Calu3 (cell line): ENCODE measurements around the gene RPP21. TPM values are rescaled to one million over a fixed set of nuclear protein-coding genes. Genes with fewer than 3 reads are reported as not detected.

Source experiments
- BruUV-seq: library from RNA; stranded (reverse); fragments of 400-500 nt; replicated peaks from 2 replicates; lab custom pipeline; 2021; lab: Mats Ljungman, UMichigan
- CTCF ChIA-PET: fragments of 300-600 bp; sonication (Branson Sonifier 250); formaldehyde crosslinking; loops from one replicate; lab custom pipeline; 2022; ENCODE audit warnings: antibody characterized with exemption; lab: Charles Lee
- DNase-seq: peaks from one replicate; pipeline ENCODE4 v3.0.0; 2022
- H3K27ac Mint-ChIP-seq: one replicate; pipeline ENCODE4 v1.8.0; 2022; ENCODE audit warnings: mixed read lengths; ENCODE audit not compliant: unreplicated experiment
- H3K27me3 Mint-ChIP-seq: one replicate; pipeline ENCODE4 v1.8.0; 2022; ENCODE audit warnings: mixed read lengths; ENCODE audit not compliant: unreplicated experiment
- H3K36me3 Mint-ChIP-seq: one replicate; pipeline ENCODE4 v1.8.0; 2022; ENCODE audit warnings: mild to moderate bottlenecking, moderate library complexity, mixed read lengths; ENCODE audit not compliant: insufficient read depth, unreplicated experiment
- H3K4me1 Mint-ChIP-seq: one replicate; pipeline ENCODE4 v1.8.0; 2022; ENCODE audit warnings: mild to moderate bottlenecking, low read depth, mixed read lengths; ENCODE audit not compliant: unreplicated experiment
- H3K4me3 Mint-ChIP-seq: one replicate; pipeline ENCODE4 v1.8.0; 2022; ENCODE audit warnings: mild to moderate bottlenecking, low read depth, moderate library complexity, mixed read lengths; ENCODE audit not compliant: unreplicated experiment
- H3K9me3 Mint-ChIP-seq: one replicate; pipeline ENCODE4 v1.8.0; 2022; ENCODE audit warnings: low read depth, mixed read lengths; ENCODE audit not compliant: unreplicated experiment
- CTCF ChIP-seq: fragments of 200-600 bp; IDR thresholded peaks from one replicate; pipeline ENCODE4 v1.8.0; 2022; ENCODE audit warnings: antibody characterized with exemption; ENCODE audit not compliant: unreplicated experiment
- intact Hi-C: fragments of 100-400 bp; cut with micrococcal nuclease; formaldehyde crosslinking; loops from one replicate; pipeline ENCODE4 v1.10.0; 2022; ENCODE audit not compliant: unreplicated experiment
- total RNA-seq: library from RNA; stranded (reverse); gene quantifications from 2 replicates; pipeline ENCODE4 v1.2.3, GENCODE V29; 2022

The RPP21 gene
- total RNA-seq, 1 experiment from 2014 or later: 64.2 TPM

GRCh38 chr6:30344191-30344867 lies 627 bp upstream of the RPP21 start:
- Mint-ChIP-seq H3K9me3 (no peaks in the 10 kb centered on the region), H3K4me3 (peak overlapping the region; percentile 73), H3K4me1 (peaks cover 14% of the 10 kb centered on the region), H3K27me3 (no peaks in the 10 kb centered on the region), H3K27ac (peak overlapping the region; percentile 50), H3K36me3 (peaks cover 24% of the 10 kb centered on the region)
- TF ChIP-seq CTCF: no peak
- DNase-seq: no peak
- no TSS peak for BruUV-seq
- intact Hi-C loops: no loop called here
- CTCF ChIA-PET: no interaction called here

- Mint-ChIP-seq H3K27me3 (no peaks in the 10 kb centered on the region), H3K36me3 (peaks cover 24% of the 10 kb centered on the region), H3K27ac (peak overlapping the region; percentile 50), H3K4me1 (peaks cover 14% of the 10 kb centered on the region), H3K4me3 (peak overlapping the region; percentile 73), H3K9me3 (no peaks in the 10 kb centered on the region)
- intact Hi-C loops: no loop called here
- CTCF ChIA-PET: no interaction called here
- no peak for TF ChIP-seq CTCF
- TSS peak; percentile 85 for BruUV-seq
- DNase-seq: no peak
Measured at GRCh38 chr6:30345852-30346251, 896 bp downstream of the RPP21 start.

- DNase-seq: no peak
- Mint-ChIP-seq H3K9me3 (no peaks in the 10 kb centered on the region), H3K4me1 (peaks cover 14% of the 10 kb centered on the region), H3K27me3 (no peaks in the 10 kb centered on the region), H3K36me3 (peaks cover 24% of the 10 kb centered on the region), H3K27ac (no peak overlapping the region), H3K4me3 (no peak overlapping the region)
- intact Hi-C loops: no loop called here
- no TSS peak for BruUV-seq
- CTCF ChIA-PET: no interaction called here
- TF ChIP-seq CTCF: no peak
Measured at GRCh38 chr6:30348957-30349356, 4.0 kb downstream of the RPP21 start.

- TF ChIP-seq CTCF: no peak
- no peak for DNase-seq
- CTCF ChIA-PET: no interaction called here
- H3K27me3 Mint-ChIP-seq: no peaks in the 10 kb centered on the region
- no TSS peak for BruUV-seq
- H3K4me3 Mint-ChIP-seq: no peak overlapping the region
- H3K36me3 Mint-ChIP-seq: peaks cover 17% of the 10 kb centered on the region
- intact Hi-C loops: no loop called here
- H3K27ac Mint-ChIP-seq: no peak overlapping the region
- no peaks in the 10 kb centered on the region for H3K9me3 Mint-ChIP-seq
- H3K4me1 Mint-ChIP-seq: peaks cover 14% of the 10 kb centered on the region
Measured at GRCh38 chr6:30349421-30350177, 4.6 kb downstream of the RPP21 start.
